GM11168 (cell line): Measurements from ENCODE around the gene DLEC1.
"Not testable (repeated sequence)": the region's sequence is repeated elsewhere in the genome, so short reads cannot be mapped to it uniquely, and the experiment has no call there.

Experiments used
- in situ Hi-C: fragments of 300-500 bp; cut with MboI; formaldehyde crosslinking; loops from one replicate; pipeline ENCODE4 v1.12.0; 2022; ENCODE audit warnings: low sequenced_read_pairs; ENCODE audit not compliant: unreplicated experiment

The DLEC1 gene

DNA sequence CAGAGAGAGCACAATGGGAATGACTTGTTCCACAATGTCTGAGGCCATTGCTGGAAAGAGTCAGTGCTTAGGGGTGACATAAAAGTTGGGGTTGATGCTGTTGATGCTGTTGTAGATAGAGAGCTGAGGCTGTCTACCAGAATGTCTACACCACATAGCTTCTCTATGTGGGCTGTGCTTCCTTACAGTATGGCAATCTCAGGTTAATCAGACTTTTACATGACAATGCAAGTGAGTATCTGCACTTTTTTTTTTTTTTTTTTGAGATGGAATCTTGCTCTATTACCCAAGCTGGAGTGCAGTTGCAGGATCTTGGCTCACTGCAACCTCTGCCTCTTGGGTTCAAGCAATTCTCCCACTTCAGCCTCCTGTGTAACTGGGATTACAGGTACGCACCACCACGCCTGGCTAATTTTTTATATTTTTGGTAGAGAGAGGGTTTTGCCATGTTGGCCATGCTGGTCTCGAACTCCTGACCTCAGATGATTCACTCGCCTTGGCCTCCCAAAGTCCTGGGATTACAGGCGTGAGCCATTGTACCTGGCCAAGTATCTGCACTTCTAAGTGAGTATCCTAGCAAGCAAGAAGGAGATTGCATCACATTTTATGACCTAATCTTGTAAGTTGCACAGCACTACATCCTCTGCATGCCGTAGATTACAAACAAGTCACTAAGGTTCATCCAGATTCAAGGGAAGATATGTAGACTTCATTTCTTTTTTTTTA, 28.7 kb downstream of the DLEC1 start:
- in situ Hi-C loops: no loop called here

DNA sequence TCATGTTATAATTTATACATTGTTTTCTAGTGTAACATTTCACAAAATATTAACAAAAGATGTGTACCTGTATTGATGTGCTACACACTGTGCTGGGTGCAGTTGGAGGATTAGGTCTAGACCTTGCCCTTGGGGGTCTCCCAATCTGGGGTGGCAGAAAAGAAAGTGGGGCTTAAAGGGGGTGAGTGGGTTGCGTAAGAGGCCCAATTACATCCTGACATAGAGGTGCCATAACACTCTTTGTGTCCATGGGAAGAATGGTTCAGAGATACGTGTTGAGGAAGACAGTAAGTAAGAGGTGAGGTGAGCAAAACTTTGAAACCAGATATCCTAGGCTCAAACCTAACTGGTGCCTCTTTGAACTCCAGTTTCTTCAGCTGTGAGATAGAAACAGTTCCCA, 31.0 kb downstream of the DLEC1 start:
- in situ Hi-C loops: no loop called here

- in situ Hi-C loops: not testable (repeated sequence)
Measured at GRCh38 chr3:38077073-38077472, 38.1 kb downstream of the DLEC1 start.

DNA sequence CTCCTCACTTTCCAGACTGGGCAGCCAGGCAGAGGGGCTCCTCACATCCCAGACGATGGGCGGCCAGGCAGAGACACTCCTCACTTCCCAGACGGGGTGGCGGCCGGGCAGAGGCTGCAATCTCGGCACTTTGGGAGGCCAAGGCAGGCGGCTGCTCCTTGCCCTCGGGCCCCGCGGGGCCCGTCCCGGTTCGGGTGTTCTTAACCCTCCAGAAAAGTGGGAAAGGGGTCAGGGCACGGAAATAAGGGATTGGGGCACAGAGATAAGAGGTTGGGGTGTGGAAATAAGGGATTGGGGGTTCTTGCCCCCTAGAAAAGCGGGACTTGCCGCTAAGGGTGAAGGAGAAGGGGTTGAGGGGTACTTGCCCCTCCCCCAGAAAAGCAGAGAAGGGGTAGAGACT, 43.3 kb downstream of the DLEC1 start:
- in situ Hi-C loops: not testable (repeated sequence)

DNA sequence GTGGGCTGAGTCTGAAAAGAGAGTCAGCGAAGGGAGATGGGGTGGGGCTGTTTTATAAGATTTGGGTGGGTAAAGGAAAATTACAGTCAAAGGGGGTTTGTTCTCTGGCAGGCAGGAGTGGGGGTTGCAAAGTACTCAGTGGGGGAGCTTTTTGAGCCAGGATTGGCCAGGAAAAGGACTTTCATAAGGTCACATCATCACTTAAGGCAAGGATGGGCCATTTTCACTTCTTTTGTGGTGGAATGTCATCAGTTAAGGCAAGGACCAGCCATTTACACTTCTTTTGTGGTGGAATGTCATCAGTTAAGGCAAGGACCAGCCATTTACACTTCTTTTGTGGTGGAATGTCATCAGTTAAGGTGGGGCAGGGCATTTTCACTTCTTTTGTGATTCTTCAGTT, 44.2 kb downstream of the DLEC1 start:
- in situ Hi-C loops: not testable (repeated sequence)

DNA sequence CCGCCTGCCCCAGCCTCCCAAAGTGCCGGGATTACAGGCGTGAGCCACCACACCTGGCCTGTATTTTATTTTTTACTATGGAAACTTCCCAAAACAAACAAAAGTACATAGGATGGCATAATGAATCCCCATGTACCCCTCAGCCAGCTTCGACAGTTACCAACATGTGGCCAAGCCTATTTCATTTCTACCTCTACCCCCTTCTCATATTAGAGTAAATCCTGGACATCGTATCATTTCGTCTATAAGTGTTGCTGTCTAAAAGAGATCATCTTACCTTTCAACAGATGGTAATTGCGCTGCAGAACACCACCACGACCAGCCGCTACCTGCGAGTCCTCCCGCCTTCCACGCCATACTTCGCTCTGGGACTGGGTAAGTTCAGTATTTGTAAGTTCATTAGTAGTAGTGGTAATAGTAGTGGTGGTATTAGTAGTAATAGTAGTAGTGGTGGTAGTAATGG, 44.9 kb downstream of the DLEC1 start:
- in situ Hi-C loops: no loop called here

GRCh38 chr3:38084334-38085310, 45.6 kb downstream of the DLEC1 start:
- in situ Hi-C loops: no loop called here

DNA sequence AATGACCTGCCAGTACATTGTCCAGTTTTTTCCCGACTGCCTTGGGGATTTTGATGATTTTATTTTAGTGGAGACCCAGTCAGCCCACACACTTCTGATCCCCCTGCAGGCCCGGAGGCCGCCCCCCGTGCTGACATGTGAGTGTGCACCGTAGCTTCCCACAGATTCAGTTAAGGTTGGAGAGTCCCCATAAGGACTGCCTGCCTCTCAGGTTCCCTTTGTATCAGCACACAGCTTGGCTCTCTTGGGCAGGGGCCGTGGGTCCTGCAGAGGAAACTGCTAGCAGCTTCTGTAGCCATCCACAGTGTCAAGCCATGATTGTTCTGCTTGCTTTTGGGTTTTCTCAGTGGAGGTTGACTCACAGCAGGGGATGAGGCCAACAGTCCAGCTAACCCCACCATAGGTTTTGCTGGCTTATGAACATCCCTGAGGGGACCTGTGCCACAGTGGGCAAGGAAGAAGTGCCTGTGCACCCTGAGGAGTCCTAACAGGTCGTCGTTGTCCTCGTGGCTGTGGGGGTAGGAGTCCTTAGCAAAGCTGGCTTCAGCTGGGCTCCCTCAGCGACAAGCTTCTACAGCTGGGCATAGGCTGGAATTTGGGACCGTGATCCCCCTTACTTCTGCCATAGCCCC, 46.4 kb downstream of the DLEC1 start:
- in situ Hi-C loops: no loop called here

DNA sequence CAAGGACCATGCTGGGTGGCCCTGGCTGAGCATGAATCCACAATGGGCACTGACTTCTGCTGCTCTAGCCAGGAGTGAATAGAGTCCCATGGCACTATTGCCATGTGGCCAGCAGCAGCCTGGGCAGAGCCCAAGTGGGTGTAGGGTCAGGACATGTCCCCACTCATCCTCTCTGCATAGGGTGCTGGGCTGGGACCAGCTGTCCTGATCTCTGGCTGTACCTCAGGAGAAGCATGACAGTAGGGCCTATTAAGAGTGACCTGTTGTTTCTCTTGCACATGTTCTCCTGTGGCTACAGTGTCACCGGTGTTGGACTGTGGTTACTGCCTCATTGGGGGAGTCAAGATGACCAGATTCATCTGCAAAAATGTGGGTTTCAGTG, 46.9 kb downstream of the DLEC1 start:
- in situ Hi-C loops: no loop called here

- in situ Hi-C loops: no loop called here
Measured at GRCh38 chr3:38086496-38086895, 47.5 kb downstream of the DLEC1 start.

DNA sequence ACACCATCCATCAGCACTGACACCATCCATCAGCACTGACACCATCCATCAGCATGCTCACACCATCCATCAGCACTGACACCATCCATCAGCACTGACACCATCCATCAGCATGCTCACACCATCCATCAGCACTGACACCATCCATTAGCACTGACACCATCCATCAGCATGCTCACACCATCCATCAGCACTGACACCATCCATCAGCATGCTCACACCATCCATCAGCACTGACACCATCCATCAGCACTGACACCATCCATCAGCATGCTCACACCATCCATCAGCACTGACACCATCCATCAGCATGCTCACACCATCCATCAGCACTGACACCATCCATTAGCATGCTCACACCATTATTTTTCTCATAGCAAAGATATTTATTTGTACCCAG, 48.3 kb downstream of the DLEC1 start:
- in situ Hi-C loops: not testable (repeated sequence)

DNA sequence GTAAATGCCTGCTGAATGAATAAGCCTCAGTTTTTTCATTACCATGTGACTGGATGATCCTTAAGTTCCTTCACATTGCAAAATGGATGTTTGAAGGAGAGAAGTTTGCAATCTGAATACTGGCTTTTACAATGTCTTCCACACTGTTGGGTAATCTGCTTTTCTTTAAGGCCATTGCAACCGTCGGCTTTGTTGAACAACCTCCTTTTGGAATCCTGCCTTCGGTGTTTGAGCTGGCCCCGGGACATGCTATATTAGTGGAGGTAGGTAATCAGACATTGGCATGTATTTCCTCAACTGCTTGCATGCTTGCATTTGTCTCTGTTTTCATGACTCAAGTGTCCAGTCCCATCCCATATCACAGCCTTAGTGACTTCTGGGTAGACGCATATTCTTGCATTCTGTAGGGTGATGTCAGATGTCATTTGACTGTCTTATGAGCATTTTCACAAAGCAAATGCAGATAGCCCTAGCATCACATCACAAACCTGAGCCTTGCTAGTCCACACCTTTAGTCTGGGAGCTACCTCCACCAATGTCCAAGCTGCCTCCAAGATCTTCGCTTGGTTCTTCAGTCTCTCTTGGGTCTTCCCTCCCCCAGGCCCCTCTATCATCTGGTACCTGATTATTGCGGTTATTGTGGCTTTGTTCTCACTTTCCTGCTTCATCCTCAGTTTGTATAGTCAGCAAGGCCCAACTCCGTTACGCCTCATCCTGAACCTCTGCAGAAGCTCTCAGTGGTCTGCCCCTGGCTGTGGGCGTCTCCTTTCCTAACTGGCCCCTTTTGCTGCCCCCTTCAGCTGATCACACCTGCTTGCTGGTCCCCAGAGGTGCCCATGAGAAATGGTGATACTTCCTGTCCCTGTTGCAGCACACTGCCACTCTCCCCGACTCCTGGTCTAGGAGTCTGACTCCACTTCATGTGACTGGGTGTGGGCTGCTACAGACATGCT, 49.4 kb downstream of the DLEC1 start:
- in situ Hi-C loops: no loop called here

- in situ Hi-C loops: no loop called here
Measured at GRCh38 chr3:38089163-38089562, 50.2 kb downstream of the DLEC1 start.

DNA sequence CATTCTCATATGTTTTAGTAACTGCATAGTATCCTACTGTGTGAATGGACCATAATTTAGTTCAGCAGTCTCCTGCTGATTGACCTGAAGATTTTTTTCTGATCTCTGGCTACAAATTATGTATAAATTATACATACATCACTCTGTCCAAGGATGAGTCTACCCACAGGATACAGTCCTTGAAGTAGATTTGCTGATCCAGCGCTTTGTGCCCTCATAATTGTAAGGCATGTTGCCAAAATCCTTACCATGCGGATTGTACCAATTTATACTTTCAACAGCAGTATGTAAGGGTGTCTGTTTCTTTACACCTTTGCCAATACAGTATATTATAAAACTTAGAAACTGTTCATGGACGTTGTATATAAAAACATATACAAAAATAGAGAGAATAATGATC, 51.4 kb downstream of the DLEC1 start:
- in situ Hi-C loops: no loop called here

GRCh38 chr3:38094999-38095398, 56.0 kb downstream of the DLEC1 start:
- in situ Hi-C loops: no loop called here

DNA sequence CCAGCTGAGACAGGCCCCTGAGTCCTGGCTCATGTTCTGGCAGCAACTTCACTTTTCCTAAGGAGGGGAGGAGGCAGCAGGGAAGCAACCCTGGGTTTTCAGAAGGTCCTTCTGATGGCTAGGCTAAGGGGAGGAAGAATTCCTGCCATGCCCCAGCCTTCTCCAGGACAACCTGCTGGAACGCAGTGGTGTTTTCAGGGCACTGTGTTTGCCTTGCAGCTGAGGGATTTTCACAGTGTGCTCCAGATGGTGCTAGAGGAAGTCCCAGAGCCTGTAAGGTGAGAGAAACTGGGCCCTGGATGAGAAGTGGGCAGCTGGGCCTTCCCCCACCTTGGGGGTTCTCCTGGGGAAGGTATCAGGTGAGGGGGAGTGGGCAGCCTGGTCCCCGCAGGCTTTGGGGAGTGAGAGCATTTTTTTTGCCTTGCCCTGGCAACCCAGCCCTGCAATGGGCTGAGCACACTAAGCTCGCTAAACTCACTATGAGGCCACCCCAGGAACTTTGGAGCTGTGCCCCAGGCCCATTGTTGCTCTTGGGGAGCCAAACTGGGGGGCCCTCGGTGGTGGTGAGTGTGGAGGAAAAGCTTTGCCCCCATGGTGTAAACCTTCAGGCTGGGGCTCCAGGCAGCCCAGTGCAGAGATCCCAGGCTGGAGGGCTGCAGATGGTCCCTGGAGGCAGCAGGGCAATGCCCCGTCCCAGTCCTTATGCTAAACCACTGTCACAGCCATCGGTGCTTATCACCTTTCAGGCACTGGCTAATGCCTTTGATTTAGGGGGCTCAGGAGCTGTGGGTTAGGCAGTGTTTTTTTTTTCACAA, 56.9 kb downstream of the DLEC1 start:
- in situ Hi-C loops: no loop called here

GRCh38 chr3:38097446-38098375, 58.7 kb downstream of the DLEC1 start:
- in situ Hi-C loops: no loop called here

DNA sequence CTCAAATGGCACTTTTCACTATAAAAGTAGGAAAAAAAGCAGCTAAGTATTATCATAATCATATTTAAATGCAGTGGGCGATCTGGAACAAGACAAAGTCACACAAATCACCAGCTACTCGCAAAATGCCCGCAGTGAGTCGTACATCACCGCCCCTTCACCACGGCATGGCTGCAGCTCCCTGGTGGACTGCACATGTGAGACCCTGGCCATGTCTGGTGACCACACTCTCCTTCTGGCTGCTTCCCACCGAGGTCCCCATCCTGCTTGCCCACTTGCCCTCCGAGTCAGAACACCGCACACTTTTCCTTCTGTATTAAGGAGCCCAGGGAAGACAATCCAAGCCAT, 59.3 kb downstream of the DLEC1 start:
- in situ Hi-C loops: no loop called here
